Fibroblast of the aortic adventitia (primary cell): Measurements from ENCODE around the gene VSIG4. TPM values are rescaled to one million over a fixed set of nuclear protein-coding genes. Genes with fewer than 3 reads are reported as not detected.

Experiments used
- DNase-seq: peaks from one replicate; pipeline ENCODE4 v3.0.0-alpha.2; 2010; ENCODE audit warnings: low read depth
- H3K4me3 ChIP-seq: 2 replicates; pipeline ENCODE4 v1.5.1; 2011; ENCODE audit warnings: low read depth, mild to moderate bottlenecking, control low read depth, low read length, moderate library complexity
- total RNA-seq: library from RNA; depleted of rRNA; stranded (reverse); fragments of >200 nt; gene quantifications from 2 replicates; pipeline ENCODE4 v1.2.3, GENCODE V29; 2012; ENCODE audit warnings: low replicate concordance
- TF ChIP-seq, protein P1 (sequence below): IDR thresholded peaks from 2 replicates; pipeline ENCODE4 v1.5.1; 2011; ENCODE audit warnings: mild to moderate bottlenecking, low read length, control low read depth, inconsistent platforms; ENCODE audit not compliant: insufficient read depth

The VSIG4 gene
- total RNA-seq, 1 donor, result not detected

GRCh38 chrX:66053414-66053813 lies 13.5 kb upstream of the VSIG4 start:
- H3K4me3 ChIP-seq, result no peak overlapping the region
- DNase-seq, result no peak
- TF ChIP-seq, protein P1, sequence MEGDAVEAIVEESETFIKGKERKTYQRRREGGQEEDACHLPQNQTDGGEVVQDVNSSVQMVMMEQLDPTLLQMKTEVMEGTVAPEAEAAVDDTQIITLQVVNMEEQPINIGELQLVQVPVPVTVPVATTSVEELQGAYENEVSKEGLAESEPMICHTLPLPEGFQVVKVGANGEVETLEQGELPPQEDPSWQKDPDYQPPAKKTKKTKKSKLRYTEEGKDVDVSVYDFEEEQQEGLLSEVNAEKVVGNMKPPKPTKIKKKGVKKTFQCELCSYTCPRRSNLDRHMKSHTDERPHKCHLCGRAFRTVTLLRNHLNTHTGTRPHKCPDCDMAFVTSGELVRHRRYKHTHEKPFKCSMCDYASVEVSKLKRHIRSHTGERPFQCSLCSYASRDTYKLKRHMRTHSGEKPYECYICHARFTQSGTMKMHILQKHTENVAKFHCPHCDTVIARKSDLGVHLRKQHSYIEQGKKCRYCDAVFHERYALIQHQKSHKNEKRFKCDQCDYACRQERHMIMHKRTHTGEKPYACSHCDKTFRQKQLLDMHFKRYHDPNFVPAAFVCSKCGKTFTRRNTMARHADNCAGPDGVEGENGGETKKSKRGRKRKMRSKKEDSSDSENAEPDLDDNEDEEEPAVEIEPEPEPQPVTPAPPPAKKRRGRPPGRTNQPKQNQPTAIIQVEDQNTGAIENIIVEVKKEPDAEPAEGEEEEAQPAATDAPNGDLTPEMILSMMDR, result no peak

DNA sequence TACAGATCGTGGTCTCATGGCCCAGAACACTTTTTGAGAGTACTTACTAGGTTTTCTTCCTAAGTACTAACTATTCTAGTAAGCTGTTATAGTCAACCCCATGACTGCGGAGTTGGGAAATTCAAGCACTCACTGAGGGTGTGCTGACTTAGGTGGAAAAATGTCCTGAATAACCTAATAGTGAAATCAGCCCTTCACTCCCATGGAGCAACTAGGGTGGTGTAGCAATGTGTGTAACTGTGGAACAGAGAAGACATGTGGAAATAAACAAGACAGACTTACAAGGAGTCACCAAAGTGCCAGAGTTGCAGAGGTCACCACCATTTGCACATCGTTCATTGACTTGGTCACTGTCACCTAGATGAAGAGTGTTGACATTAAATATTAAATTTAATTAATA lies 12.1 kb upstream of the VSIG4 start:
- H3K4me3 ChIP-seq, result no peak overlapping the region
- DNase-seq, result no peak
- TF ChIP-seq, protein P1, result no peak

DNA sequence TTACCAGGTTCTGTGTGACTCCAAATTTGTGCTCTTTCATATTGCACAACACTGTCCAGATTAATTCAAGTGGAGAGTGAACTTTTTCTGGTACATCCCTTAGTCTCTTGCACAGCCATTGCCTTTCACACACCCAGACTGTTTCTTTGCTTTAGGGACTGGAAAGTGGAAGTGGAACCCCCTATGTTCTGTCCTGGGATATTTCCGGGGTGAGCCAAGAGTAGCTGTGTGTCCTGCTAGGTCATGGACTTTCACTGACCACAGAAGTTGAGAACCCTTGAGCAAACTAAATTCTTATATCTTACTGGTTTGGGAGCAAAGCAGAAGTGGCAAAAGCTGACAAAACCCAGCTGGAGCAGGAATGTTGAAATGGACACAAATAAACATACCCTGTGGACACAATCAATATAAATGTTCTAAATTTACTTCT lies 10.3 kb upstream of the VSIG4 start:
- TF ChIP-seq, protein P1, result no peak
- DNase-seq, result no peak
- no peak overlapping the region for H3K4me3 ChIP-seq

DNA sequence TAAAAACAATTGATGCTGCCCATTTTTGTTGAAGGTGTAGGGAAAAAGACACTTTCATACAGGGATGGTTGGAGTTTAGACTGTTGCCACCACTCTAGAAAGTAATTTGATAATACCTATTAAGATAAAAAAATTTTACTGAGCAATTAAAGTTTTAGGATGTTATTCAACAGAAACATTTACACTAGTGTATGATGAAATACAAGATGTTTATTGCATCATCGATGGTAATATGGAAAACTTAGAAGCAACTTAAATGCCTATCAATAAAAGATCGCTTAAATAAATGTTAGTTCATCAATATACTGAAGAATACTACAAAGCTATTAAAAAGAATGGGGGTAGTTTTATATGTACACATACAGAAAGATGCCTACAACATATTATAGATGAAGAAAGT lies 9.2 kb upstream of the VSIG4 start:
- TF ChIP-seq, protein P1, result no peak
- DNase-seq, result no peak
- no peak overlapping the region for H3K4me3 ChIP-seq

- H3K4me3 ChIP-seq, result no peak overlapping the region
- TF ChIP-seq, protein P1, result no peak
- DNase-seq, result no peak
These were observed 6.8 kb upstream of the VSIG4 start for GRCh38 chrX:66046612-66047235.

DNA sequence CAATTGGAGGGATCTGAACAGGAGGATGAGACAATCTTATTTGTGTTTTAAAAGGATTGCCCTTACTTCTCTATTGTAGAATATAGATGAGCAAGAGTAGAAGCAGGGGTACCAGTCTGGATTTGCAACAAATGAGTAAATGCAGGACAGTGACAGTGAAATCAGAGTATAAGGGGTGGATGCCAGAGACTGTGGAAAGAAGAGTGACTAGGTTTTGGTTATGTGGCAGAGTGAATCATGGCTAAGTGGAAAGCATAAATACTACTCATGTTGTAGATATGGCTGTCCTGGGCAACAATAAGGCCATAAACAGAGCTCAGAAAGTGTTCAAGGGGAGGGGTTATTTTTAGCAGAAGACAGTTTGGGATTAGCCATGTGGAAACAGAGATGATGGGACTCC lies 6.0 kb upstream of the VSIG4 start:
- no peak overlapping the region for H3K4me3 ChIP-seq
- TF ChIP-seq, protein P1, result no peak
- no peak for DNase-seq

DNA sequence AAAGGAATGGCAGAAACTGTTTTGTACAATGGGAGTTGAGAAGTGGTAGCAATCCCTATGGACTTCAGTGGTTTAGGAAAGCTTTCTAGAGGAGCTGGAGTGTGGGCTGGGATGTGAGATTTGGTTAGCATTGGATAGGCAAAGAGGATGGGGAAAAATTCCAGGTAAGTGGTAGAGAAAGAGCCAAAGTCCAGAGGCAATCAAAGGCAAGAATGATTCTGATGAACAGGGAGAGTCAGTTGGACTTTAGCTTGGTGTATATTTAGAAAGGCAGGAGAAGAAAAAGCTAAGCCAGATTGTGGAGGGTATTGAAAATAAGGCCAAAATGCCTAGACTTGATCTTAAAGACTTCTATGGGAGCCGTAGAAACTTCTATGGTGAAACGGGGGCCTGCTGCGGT lies 3.7 kb upstream of the VSIG4 start:
- DNase-seq, result no peak
- no peak overlapping the region for H3K4me3 ChIP-seq
- TF ChIP-seq, protein P1, result no peak
